ENCODE measurements around the gene MECP2.

MECP2 gene

DNA sequence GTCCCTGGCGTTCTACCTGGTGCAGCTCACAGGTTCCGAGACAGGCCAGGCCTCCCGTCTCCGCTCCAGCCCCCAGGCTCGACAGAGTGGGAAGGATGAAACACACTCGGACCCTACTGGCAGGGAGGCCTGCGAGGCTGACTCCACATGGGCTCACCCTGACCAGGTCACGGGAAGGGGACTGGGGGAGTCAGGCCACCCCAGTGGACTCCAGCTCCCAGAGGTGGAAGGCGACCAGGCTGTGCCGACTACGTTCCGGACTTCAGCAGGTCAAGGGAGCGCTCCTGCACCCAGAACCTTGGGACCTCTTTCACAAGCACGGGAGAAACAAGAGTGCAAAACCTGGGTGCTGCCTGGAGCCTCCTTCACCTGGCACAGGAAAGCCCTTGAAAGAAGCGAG lies 73.2 kb downstream of the MECP2 start:
- no peak for DNase-seq (ENCODE audit: extremely low spot score)
- ChIA-PET CTCF (interaction anchor here (3.3 kb wide), 1 partner anchor 11 kb away, joined by 15 read pairs; no protein-coding TSS in a partner anchor), POLR2A (no interaction called here)
- TF ChIP-seq CTCF (IDR thresholded peaks at IDR 0.05; ENCODE audit: control extremely low read depth, extremely low read depth, low read depth, missing control alignments), result no peak

- DNase-seq (ENCODE audit: extremely low spot score), result no peak
- POLR2A ChIA-PET, result no interaction called here
Measured at GRCh38 chrX:154023276-154024000, 74.1 kb downstream of the MECP2 start.

GRCh38 chrX:154022108-154022507 lies 75.4 kb downstream of the MECP2 start:
- ChIA-PET POLR2A (no interaction called here), CTCF (interaction anchor here (1.0 to 3.3 kb wide), 2 partner anchors 8 to 14 kb away, joined by 3 to 15 read pairs; no protein-coding TSS in a partner anchor)
- DNase-seq (ENCODE audit: extremely low spot score), result no peak
- TF ChIP-seq CTCF (IDR thresholded peaks at IDR 0.05; ENCODE audit: control extremely low read depth, extremely low read depth, low read depth, missing control alignments), result no peak

More at GRCh38 chrX:154023276-154024000, 74.1 kb downstream of the MECP2 start:
- CTCF ChIA-PET, result interaction anchor here (3.3 kb wide), 1 partner anchor 10 kb away, joined by 15 read pairs; no protein-coding TSS in a partner anchor
- TF ChIP-seq CTCF (IDR thresholded peaks at IDR 0.05; ENCODE audit: control extremely low read depth, extremely low read depth, low read depth, missing control alignments), result no peak

DNA sequence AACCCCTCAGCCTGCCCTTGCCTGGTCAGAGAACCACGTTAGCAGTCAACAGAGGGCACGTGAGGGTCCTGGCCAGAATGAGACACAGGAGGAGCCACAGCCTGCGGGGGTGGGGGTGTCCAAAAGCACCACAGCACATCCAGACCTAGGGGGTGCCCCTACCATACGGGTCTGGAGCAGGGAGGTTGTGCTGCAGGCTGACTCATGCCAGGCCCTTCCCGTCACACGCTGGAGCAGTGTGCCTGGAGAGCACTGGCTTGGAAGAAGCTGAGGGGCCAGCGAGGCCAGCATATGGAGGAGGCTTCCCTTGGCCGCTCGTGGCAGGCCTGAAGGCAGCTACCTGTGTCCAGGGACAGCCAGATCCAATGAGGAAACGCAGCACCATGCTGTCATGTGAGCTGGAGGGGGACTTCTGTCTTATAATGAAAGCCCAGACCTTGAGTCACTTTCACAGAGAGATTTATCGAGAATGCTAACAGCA lies 76.3 kb downstream of the MECP2 start:
- TF ChIP-seq CTCF (IDR thresholded peaks at IDR 0.05; ENCODE audit: control extremely low read depth, extremely low read depth, low read depth, missing control alignments), result no peak
- POLR2A ChIA-PET, result interaction anchor here (0.5 kb wide), 1 partner anchor 15 kb away, joined by 5 read pairs; no protein-coding TSS in a partner anchor
- CTCF ChIA-PET, result interaction anchor here (0.7 to 1.0 kb wide), 2 partner anchors 30 to 96 kb away, joined by 3 read pairs; no protein-coding TSS in a partner anchor
- DNase-seq (ENCODE audit: extremely low spot score), result no peak

GRCh38 chrX:154020536-154021115 lies 76.9 kb downstream of the MECP2 start:
- no peak for TF ChIP-seq CTCF (IDR thresholded peaks at IDR 0.05; ENCODE audit: control extremely low read depth, extremely low read depth, low read depth, missing control alignments)
- CTCF ChIA-PET, result interaction anchor here (0.7 to 1.4 kb wide), 7 partner anchors 7 to 96 kb away, joined by 3 to 6 read pairs (median 3); no protein-coding TSS in a partner anchor
- POLR2A ChIA-PET, result interaction anchor here (0.6 kb wide), 1 partner anchor 64 kb away, joined by 5 read pairs; no protein-coding TSS in a partner anchor
- no peak for DNase-seq (ENCODE audit: extremely low spot score)
